Measurements from ENCODE around the gene MRPL45. TPM values are rescaled to one million over a fixed set of nuclear protein-coding genes. Genes with fewer than 3 reads are reported as not detected.
A peak's percentile ranks its signal among the peaks of the same experiment; 100 is the strongest.
"Not testable (repeated sequence)": the region's sequence is repeated elsewhere in the genome, so short reads cannot be mapped to it uniquely, and the experiment has no call there.

Gene MRPL45
- total RNA-seq, result 10 to 100 TPM; 25.8 to 34.5 (median 29.4) TPM

DNA sequence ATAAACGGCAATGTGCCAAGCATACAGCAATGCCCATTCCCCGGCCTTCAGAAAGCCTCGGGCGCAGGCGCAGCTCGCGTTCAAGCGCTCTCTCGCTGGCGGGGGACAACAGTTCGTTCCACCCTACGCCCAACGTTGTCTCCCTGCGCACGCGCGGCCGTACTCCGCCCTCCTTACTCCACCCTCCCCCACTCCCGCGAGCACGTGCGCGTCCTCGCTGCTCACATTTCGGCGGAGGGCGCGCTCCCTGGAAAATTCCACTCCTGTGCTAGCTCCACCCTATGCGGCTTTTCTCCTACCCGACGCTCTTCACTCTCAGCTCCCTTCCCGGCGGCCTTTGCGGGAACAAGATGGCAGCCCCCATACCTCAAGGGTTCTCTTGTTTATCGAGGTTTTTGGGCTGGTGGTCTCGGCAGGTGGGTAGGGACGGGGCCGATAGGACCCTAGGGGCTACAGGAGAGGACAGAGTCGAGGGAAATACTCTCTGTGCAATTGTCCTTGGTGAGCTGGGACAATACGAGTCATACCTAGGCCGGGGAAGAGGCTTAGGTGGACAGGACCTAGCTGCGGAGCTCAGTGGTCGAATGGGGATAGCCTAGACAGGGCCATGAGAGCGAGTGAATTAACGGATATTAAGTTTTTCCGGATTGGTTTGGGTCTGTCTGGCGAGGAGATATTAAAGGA, at the start of gene MRPL45:
Gene MRPL45, plus strand, starts transcription at position 335 of the 684 bp plus-strand sequence. Its CDS starts 16 bp downstream, at position 351.
- peak within 1 kb of the TSS; percentile 32 for H3K4me3 ChIP-seq (ENCODE audit: low read depth, poor library complexity, severe bottlenecking)
- WGBS, 2 donors, result 0 to 1% methylated on average over 48 of the region's 48 CpGs
- peak; percentile 96 to 99 for DNase-seq (ENCODE audit: low spot score in 2 of 2)
- intact Hi-C loops (cut with DNase I; ENCODE audit: low total_unique reads), result not testable (repeated sequence)

DNA sequence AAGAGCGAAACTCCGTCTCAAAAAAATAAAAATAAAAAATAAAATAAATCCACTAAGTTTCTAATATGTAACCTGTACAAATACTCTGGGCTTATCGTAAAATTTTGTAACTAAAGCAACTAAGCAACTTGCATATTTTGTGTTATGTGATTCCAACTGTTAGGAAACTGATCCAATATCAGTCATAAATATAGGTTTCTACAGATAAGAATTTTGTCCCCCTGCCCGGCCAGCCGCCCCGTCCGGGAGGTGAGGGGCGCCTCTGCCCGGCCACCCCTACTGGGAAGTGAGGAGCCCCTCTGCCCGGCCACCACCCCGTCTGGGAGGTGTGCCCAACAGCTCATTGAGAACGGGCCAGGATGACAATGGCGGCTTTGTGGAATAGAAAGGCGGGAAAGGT, 43.8 kb upstream of the MRPL45 start:
- 82 to 85% methylated on average over 9 to 11 of the region's 14 CpGs for WGBS, 2 donors
- DNase-seq (ENCODE audit: low spot score in 2 of 2); H3K4me3 ChIP-seq (ENCODE audit: low read depth, poor library complexity, severe bottlenecking); intact Hi-C loops (cut with DNase I; ENCODE audit: low total_unique reads): not testable (repeated sequence)

DNA sequence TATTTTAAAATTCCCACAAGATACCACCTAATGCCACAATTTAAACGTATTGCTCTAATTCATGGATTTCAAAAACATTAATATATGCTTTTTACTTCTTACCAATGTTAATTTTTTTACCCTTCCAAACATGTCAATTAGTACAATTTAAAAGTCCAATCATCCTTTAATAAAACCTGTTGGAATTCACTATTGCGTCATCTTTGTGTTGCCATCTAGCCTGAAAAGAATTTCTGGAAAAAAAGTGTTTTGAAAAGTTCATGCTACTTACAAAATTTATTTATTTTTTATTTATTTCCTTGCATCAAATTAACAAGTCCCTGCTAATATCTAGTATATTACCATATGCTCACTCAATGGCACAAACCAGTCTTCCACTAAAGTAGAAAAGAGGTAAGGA, 42.6 kb upstream of the MRPL45 start:
- intact Hi-C loops (cut with DNase I; ENCODE audit: low total_unique reads); H3K4me3 ChIP-seq (ENCODE audit: low read depth, poor library complexity, severe bottlenecking): not testable (repeated sequence)

DNA sequence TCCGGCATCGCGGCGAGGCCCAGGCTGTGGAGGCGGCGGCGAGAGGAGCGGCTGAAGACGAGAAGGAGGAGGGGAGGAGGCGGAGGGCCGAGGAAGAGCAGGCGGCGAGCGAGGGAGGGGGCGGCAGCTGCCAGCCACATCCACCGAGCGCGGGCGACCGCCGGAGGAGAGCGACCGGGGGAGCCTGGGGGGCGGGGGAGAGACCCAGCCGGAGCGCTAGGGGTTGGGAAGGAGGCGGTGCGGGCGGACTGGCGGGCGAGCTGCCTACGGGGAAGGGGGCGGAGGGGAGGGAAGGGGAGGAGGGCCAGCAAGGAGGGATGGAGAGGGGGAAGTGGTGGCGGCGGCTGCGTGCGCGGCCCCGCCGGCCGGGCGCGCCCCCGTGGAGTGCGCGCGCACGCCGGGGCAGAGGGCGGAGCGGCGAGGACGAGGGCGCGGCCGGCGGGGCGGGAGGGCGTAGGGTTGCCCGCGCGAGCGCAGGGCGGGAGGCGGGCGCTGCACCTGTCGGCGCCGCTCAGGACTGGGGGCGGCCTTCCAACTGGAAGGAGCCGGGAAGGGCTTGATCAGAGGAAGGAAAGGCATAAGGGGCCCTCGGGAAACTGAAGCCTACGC, 39.9 kb upstream of the MRPL45 start:
- H3K4me3 ChIP-seq (ENCODE audit: low read depth, poor library complexity, severe bottlenecking); intact Hi-C loops (cut with DNase I; ENCODE audit: low total_unique reads): not testable (repeated sequence)
- 0 to 2% methylated on average over 30 to 45 of the region's 73 CpGs for WGBS, 2 donors
- peak; percentile 83 to 97 for DNase-seq (ENCODE audit: low spot score in 2 of 2)

More for the DNA sequence above, 42.6 kb upstream of the MRPL45 start:
- 34 to 38% methylated on average over 2 of the region's 2 CpGs for WGBS, 2 donors
- DNase-seq (ENCODE audit: low spot score in 2 of 2), result not testable (repeated sequence)

DNA sequence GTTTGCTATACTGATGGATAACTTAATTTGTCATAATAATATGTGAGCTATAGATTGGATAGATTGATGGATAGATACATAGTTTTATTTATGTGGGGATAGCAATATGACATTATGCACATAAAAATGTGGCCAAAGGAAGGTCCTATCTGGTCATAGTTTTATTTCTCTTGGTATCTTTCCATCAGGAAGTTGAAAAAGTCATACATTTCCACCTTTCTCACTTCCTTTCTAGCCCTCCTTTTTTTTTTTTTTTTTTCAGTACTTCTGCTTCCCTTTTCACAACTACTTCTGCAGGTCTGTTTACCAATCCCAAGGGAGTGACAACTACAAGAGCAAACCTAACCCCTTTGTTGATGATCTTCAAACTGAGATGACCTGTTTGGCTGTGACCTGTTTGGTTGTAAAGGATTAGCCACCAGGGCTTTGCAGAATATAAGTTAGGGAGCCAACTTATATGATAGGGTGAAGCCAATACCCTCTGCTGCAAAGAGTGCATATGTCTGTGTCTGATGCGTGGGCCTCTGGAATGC, 30.9 kb upstream of the MRPL45 start:
- DNase-seq (ENCODE audit: low spot score in 2 of 2); intact Hi-C loops (cut with DNase I; ENCODE audit: low total_unique reads); H3K4me3 ChIP-seq (ENCODE audit: low read depth, poor library complexity, severe bottlenecking): not testable (repeated sequence)
- WGBS, 2 donors, result 94 to 100% methylated on average over 1 of the region's 1 CpG

DNA sequence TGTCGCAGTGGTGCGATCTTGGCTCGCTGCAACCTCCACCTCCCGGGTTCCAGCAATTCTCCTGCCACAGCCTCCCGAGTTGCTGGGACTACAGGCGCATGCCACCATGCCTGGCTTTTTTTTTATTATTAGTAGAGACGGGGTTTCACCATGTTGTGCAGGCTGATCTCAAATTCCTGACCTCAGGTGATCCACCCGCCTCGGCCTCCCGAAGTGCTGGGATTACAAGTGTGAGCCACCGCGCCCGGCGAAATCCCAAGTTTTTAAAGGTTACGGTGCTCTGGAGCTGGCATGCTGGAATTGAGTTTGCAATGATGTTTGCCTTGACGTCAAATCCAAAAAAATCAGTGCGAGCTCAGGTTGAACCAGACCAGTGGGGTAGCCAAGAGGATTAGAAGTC, 30.4 kb upstream of the MRPL45 start:
- intact Hi-C loops (cut with DNase I; ENCODE audit: low total_unique reads); DNase-seq (ENCODE audit: low spot score in 2 of 2); H3K4me3 ChIP-seq (ENCODE audit: low read depth, poor library complexity, severe bottlenecking): not testable (repeated sequence)
- 96 to 97% methylated on average over 17 of the region's 17 CpGs for whole genome bisulfite sequencing, 2 donors

DNA sequence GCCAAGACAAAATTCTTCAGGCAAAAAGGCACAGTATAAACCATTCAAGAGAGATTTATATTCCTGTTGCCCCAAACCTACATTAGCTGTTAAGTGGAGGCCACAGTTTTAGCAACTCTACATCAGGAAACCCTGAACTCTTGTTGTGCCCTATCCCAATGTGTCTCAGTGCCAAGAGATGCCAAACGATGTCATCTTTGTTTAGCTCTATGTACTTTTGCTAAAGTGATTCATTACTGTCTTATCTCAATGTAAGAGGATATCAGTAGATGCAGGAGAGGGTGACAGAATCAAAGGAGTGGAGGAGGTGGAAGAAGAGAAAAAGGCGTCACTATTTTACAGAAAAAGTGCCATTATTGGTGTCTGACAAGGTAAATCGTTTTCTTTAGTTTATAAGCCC, 28.8 kb upstream of the MRPL45 start:
- DNase-seq (ENCODE audit: low spot score in 2 of 2); intact Hi-C loops (cut with DNase I; ENCODE audit: low total_unique reads); H3K4me3 ChIP-seq (ENCODE audit: low read depth, poor library complexity, severe bottlenecking): not testable (repeated sequence)
- 55 to 74% methylated on average over 3 of the region's 3 CpGs for WGBS, 2 donors

DNA sequence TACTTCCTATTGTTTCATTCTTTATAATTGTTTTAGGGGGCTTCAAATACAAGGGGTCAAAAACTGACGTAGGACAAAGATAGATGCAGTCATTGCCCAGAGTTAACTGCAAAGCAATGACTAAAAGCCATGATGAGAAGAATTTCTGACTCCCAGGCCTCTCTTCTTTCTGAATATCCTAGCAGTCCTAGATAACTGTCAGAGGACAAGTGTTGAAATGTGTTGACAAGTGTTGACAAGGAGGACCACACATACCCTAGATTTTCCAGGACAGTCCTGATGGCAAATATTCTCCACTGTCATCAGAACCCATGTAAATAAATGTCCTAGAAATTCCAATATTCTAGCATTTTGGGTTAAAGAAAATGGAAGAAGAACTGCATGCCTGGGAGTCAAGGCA, 27.9 kb upstream of the MRPL45 start:
- H3K4me3 ChIP-seq (ENCODE audit: low read depth, poor library complexity, severe bottlenecking); intact Hi-C loops (cut with DNase I; ENCODE audit: low total_unique reads); DNase-seq (ENCODE audit: low spot score in 2 of 2): not testable (repeated sequence)
- WGBS, 2 donors, result 82 to 88% methylated on average over 1 of the region's 1 CpG

DNA sequence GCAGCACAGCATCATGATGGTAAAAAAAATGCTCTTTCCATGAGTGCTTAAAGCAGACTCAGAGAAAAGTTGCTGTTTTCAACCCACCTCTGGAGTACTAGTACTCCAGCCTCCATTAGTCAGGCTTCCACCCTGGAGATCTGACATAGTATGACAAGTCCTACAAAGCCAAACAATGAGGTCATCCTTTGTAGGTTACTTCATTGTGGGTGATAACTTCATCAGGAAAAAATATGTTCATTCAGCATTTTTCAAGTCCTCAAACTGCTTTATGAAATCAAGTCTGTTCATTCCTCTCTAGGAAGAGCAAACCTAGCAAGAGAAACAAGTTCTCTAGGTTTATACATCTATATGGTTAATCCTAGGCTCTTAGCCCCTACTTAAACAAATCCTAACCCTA, 27.4 kb upstream of the MRPL45 start:
- intact Hi-C loops (cut with DNase I; ENCODE audit: low total_unique reads), result not testable (repeated sequence)

DNA sequence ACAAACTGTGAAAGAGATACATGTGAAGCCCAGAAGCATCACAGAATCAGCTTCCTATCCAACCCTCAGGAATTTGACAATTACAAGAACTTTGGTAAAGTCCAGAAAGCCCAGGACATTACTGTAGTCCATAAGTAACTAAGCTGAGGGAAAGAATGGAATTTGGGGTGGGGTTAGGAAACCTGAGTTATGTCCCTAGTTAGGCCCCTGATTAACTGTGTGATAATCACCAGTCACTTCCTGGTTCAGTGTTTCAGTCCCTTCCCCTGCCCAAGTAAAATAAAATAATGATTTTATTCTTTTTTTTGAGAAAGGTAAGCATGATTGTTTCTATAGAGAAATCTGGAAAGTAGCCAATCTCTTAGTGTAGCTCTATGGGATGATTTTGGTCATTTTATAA, 11.0 kb upstream of the MRPL45 start:
- H3K4me3 ChIP-seq (ENCODE audit: low read depth, poor library complexity, severe bottlenecking); intact Hi-C loops (cut with DNase I; ENCODE audit: low total_unique reads); DNase-seq (ENCODE audit: low spot score in 2 of 2): not testable (repeated sequence)

More for the DNA sequence above, 27.4 kb upstream of the MRPL45 start:
- H3K4me3 ChIP-seq (ENCODE audit: low read depth, poor library complexity, severe bottlenecking); DNase-seq (ENCODE audit: low spot score in 2 of 2): not testable (repeated sequence)

DNA sequence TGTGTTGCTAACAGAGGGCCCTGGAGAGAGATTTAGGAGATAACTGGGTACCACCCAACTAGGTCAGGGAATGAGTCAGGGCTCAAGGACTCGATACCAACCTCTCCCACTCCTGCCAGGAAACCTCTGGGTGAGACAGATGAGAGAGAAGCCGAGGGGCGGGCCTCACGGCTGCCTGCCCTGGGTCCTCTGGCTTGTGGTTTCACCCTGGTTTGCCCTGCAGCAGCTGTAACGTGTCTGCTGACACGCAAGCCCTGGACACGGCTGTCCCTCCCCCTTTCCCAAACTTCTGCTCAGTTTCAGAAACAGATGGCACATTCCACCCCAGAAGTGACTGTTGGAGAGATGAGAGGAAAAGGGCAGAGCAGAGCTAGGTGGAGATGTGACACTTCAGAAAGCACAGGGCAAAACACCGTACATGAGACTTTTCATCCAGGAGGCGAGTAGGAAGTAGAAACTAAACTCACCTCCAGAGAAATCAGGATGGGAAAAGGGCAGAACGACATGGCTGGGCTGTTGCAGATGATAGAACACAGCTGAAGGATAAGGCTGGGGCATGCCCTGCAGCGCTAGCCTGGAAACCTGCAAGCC, 10.4 kb upstream of the MRPL45 start:
- DNase-seq (ENCODE audit: low spot score in 2 of 2), result peak in 1 of 2 donors; percentile 89
- intact Hi-C loops (cut with DNase I; ENCODE audit: low total_unique reads); H3K4me3 ChIP-seq (ENCODE audit: low read depth, poor library complexity, severe bottlenecking): not testable (repeated sequence)
- WGBS, 2 donors, result 15 to 18% methylated on average over 7 of the region's 11 CpGs

DNA sequence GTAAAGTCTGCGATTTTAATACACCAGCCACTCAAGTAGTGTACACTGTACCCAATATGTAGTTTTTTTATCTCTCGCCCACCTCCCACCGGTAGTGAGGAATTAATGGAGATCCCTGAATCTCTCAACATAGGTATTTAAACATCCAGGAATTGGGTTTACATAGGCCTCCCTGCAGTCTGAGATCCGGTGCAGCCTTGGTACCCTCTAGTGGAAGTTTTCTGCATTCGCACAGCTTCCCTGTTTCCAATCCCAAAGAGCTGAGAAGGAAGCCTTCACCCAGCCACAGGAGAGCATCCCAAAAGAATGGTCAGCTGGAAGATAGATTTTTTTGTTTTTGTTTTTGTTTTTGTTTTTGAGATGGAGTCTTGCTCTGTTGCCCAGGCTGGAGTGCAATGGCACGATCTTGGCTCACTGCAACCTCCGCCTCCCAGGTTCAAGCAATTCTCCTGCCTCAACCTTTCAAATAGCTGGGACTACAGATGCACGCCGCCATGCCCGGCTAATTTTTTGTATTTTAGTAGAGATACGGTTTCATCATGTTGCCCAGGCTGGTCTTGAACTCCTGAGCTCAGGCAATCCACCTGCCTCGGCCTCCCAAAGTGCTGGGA, 8.6 kb upstream of the MRPL45 start:
- 61 to 71% methylated on average over 6 to 8 of the region's 12 CpGs for WGBS, 2 donors
- intact Hi-C loops (cut with DNase I; ENCODE audit: low total_unique reads); DNase-seq (ENCODE audit: low spot score in 2 of 2): not testable (repeated sequence)

DNA sequence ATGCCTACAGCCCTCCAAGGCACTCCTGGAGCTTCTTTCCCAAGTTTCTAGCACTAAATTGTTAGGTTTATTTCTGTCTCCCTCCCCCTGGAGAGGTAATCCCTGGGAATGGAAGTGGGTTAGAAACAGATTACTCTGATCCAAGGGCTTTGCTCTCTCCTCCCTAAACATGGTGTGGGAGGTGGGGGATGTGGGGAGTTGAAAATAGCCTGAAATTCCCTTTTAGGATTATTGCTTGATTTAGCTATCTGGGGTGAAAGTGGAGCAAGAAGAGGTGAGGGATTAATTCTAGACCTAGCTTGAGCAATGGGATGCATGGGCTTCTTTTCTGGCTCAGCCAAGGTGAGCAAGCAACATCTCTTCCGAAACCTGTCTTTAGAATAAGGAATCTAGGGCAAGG, 7.2 kb upstream of the MRPL45 start:
- H3K4me3 ChIP-seq (ENCODE audit: low read depth, poor library complexity, severe bottlenecking); intact Hi-C loops (cut with DNase I; ENCODE audit: low total_unique reads); DNase-seq (ENCODE audit: low spot score in 2 of 2): not testable (repeated sequence)
- WGBS, 2 donors, result 86 to 96% methylated on average over 1 of the region's 1 CpG

More for the DNA sequence above, 8.6 kb upstream of the MRPL45 start:
- H3K4me3 ChIP-seq (ENCODE audit: low read depth, poor library complexity, severe bottlenecking), result not testable (repeated sequence)

DNA sequence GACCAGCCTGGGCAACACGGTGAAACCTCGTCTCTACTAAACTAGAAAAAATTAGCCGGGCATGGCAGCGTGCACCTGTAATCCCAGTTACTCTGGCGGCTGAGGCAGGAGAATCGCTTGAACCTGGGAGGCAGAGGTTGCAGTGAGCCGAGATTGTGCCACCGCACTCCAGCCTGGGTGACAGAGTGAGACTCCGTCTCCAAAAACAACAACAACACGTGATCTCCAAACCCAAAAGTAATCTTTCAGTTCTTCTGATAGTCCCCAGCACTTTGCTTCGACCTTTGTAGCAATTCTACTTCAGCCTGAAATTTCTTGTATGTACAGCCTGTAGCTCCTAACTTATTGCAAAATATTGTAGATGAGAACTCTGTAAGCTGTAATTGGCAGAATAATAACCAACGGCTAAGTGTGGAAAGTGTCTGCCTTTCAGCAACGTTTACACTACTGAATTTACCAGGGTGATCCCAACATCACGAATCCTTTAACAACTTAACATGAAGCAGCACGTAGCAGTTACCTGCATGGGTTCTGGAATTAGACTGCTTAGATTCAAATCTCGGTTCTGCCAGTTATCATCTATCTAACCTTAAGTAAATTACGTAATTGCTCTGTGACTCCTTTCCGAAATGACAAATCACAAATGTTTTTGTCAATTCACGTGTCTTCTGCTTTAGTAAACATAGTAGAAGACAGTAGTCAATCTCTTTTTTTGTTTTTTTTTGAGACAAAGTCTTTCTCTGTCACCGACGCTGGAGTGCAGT, 1.2 kb upstream of the MRPL45 start:
- H3K4me3 ChIP-seq (ENCODE audit: low read depth, poor library complexity, severe bottlenecking); DNase-seq (ENCODE audit: low spot score in 2 of 2); intact Hi-C loops (cut with DNase I; ENCODE audit: low total_unique reads): not testable (repeated sequence)
- WGBS, 2 donors, result 50 to 55% methylated on average over 21 of the region's 21 CpGs

All from lower leg skin (tissue), 4 donors.